Ishikawa (cell line): ENCODE data around the gene ZNF431.

ENCODE experiments used
- CEBPB ChIP-seq: IDR thresholded peaks from 2 replicates; pipeline ENCODE4 v1.6.1; 2012
- CREB1 ChIP-seq: IDR thresholded peaks from 2 replicates; pipeline ENCODE4 v1.6.1; 2012; ENCODE audit warnings: low read depth
- EGR1 ChIP-seq: IDR thresholded peaks from 2 replicates; pipeline ENCODE4 v1.6.1; 2012
- EP300 ChIP-seq: IDR thresholded peaks from 2 replicates; pipeline ENCODE4 v1.6.1; 2012; ENCODE audit warnings: borderline replicate concordance
- FOXM1 ChIP-seq: IDR thresholded peaks from 2 replicates; pipeline ENCODE4 v1.6.1; 2012; ENCODE audit warnings: low read depth, borderline replicate concordance
- NFIC ChIP-seq: IDR thresholded peaks from 2 replicates; pipeline ENCODE4 v1.6.1; 2012
- RAD21 ChIP-seq: IDR thresholded peaks from 2 replicates; pipeline ENCODE4 v1.6.1; 2012; ENCODE audit warnings: low read depth
- TAF1 ChIP-seq: IDR thresholded peaks from 2 replicates; pipeline ENCODE4 v1.6.1; 2012; ENCODE audit warnings: low read depth, mild to moderate bottlenecking
- TCF12 ChIP-seq: IDR thresholded peaks from 2 replicates; pipeline ENCODE4 v1.6.1; 2012; ENCODE audit warnings: low read depth
- TEAD4 ChIP-seq: IDR thresholded peaks from 2 replicates; pipeline ENCODE4 v1.6.1; 2012
- YY1 ChIP-seq: IDR thresholded peaks from 2 replicates; pipeline ENCODE4 v1.6.1; 2012; ENCODE audit warnings: low read depth
- ZBTB7A ChIP-seq: IDR thresholded peaks from 2 replicates; pipeline ENCODE4 v1.6.1; 2012; ENCODE audit warnings: low read depth
- TF ChIP-seq, protein P1 (sequence below): IDR thresholded peaks from 2 replicates; pipeline ENCODE4 v1.6.1; 2012
- TF ChIP-seq, protein P2 (sequence below): IDR thresholded peaks from 2 replicates; pipeline ENCODE4 v1.6.1; 2012
- TF ChIP-seq, protein P3 (sequence below): IDR thresholded peaks from 2 replicates; pipeline ENCODE4 v1.6.1; 2012; ENCODE audit warnings: low read depth, mild to moderate bottlenecking

ZNF431 gene

DNA sequence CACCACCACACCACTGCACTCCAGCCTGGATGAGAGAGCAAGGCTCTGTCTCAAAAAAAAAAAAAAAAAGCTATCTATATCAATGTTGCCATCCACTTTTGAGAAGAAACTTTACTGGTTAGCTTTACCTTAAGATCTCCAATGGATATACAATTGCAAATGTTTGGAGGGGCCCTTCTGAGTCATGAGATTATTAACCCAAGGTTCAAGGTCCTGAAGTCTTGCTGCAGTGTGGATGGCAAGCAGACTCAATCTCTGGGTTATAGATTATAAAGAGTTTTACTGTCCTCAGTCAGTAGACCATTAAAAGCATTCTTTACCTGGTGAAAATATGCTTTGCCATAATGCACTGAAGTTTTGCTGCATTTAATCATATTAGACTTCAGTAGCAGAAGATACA lies 3.7 kb upstream of the ZNF431 start:
- TF ChIP-seq, protein P1, sequence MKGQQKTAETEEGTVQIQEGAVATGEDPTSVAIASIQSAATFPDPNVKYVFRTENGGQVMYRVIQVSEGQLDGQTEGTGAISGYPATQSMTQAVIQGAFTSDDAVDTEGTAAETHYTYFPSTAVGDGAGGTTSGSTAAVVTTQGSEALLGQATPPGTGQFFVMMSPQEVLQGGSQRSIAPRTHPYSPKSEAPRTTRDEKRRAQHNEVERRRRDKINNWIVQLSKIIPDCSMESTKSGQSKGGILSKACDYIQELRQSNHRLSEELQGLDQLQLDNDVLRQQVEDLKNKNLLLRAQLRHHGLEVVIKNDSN: no peak
- no peak for TF ChIP-seq EGR1
- TF ChIP-seq, protein P2, sequence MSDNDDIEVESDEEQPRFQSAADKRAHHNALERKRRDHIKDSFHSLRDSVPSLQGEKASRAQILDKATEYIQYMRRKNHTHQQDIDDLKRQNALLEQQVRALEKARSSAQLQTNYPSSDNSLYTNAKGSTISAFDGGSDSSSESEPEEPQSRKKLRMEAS: no peak
- no peak for TF ChIP-seq TAF1
- TF ChIP-seq NFIC: no peak
- TF ChIP-seq TEAD4: no peak
- TF ChIP-seq CEBPB: no peak
- no peak for TF ChIP-seq ZBTB7A
- no peak for TF ChIP-seq RAD21
- TF ChIP-seq FOXM1: no peak
- TF ChIP-seq CREB1: no peak
- no peak for TF ChIP-seq TCF12
- TF ChIP-seq YY1: no peak
- no peak for TF ChIP-seq EP300
- TF ChIP-seq, protein P3, sequence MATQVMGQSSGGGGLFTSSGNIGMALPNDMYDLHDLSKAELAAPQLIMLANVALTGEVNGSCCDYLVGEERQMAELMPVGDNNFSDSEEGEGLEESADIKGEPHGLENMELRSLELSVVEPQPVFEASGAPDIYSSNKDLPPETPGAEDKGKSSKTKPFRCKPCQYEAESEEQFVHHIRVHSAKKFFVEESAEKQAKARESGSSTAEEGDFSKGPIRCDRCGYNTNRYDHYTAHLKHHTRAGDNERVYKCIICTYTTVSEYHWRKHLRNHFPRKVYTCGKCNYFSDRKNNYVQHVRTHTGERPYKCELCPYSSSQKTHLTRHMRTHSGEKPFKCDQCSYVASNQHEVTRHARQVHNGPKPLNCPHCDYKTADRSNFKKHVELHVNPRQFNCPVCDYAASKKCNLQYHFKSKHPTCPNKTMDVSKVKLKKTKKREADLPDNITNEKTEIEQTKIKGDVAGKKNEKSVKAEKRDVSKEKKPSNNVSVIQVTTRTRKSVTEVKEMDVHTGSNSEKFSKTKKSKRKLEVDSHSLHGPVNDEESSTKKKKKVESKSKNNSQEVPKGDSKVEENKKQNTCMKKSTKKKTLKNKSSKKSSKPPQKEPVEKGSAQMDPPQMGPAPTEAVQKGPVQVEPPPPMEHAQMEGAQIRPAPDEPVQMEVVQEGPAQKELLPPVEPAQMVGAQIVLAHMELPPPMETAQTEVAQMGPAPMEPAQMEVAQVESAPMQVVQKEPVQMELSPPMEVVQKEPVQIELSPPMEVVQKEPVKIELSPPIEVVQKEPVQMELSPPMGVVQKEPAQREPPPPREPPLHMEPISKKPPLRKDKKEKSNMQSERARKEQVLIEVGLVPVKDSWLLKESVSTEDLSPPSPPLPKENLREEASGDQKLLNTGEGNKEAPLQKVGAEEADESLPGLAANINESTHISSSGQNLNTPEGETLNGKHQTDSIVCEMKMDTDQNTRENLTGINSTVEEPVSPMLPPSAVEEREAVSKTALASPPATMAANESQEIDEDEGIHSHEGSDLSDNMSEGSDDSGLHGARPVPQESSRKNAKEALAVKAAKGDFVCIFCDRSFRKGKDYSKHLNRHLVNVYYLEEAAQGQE: no peak

GRCh38 chr19:21143428-21143827 lies 1.6 kb downstream of the ZNF431 start:
- TF ChIP-seq CEBPB (no peak), CREB1 (no peak), TAF1 (no peak)
- TF ChIP-seq, protein P1: no peak

- TF ChIP-seq EGR1 (no peak), EP300 (no peak), RAD21 (no peak), NFIC (no peak), CREB1 (no peak), TEAD4 (no peak), CEBPB (no peak), YY1 (no peak), TAF1 (no peak)
- TF ChIP-seq, protein P2: no peak
- TF ChIP-seq, protein P3: no peak
Observed at GRCh38 chr19:21143854-21144253, 2.0 kb downstream of the ZNF431 start.

- no peak for TF ChIP-seq CREB1
Observed at GRCh38 chr19:21147540-21147939, 5.7 kb downstream of the ZNF431 start.

DNA sequence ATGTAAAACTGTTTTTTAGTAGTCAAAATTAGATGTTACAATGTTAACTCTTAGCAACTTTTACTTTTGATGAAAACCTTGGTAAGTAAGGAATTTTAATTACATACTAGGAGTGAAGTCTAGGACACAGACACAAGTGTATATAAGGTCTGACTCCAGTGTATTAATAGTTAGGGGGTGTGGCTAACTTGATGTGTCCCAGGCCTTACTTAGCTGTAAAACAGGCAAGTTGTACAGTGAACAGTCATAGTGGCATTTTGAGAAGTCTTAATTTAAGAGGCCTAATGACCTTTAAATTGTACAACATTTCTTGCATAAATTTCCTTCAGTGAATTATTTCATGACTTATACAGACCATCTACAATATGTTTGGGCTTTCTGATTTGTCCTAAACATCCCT lies 6.8 kb downstream of the ZNF431 start:
- TF ChIP-seq EGR1: no peak
- TF ChIP-seq, protein P1: no peak
- TF ChIP-seq CEBPB: no peak
- TF ChIP-seq FOXM1: no peak
- TF ChIP-seq RAD21: no peak
- TF ChIP-seq TEAD4: no peak
- TF ChIP-seq CREB1: no peak
- no peak for TF ChIP-seq TAF1
- TF ChIP-seq TCF12: no peak
- no peak for TF ChIP-seq NFIC

- no peak for TF ChIP-seq RAD21
- TF ChIP-seq TEAD4: no peak
- TF ChIP-seq, protein P2: no peak
- TF ChIP-seq CREB1: no peak
- TF ChIP-seq, protein P1: no peak
- TF ChIP-seq, protein P3: no peak
- no peak for TF ChIP-seq TCF12
- no peak for TF ChIP-seq TAF1
- TF ChIP-seq FOXM1: no peak
- TF ChIP-seq NFIC: no peak
- TF ChIP-seq ZBTB7A: no peak
- TF ChIP-seq CEBPB: no peak
- TF ChIP-seq YY1: no peak
- TF ChIP-seq EP300: no peak
Observed at GRCh38 chr19:21149877-21150276, 8.0 kb downstream of the ZNF431 start.
